Activated CD8-positive, alpha-beta memory T cell treated with anti-CD3 and anti-CD28 coated beads for 36 hours (primary cell): ENCODE results near the gene FHIT. TPM values are rescaled to one million over a fixed set of nuclear protein-coding genes. Genes with fewer than 3 reads are reported as not detected.

Experiments used
- CTCF ChIA-PET: fragments of 350-600 bp; sonication (Branson Sonifier 250); formaldehyde crosslinking; loops from one replicate; lab custom pipeline; 2021; ENCODE audit warnings: antibody characterized with exemption; lab: Charles Lee
- POLR2A ChIA-PET: fragments of 350-600 bp; sonication (Branson Sonifier 250); formaldehyde crosslinking; loops from one replicate; lab custom pipeline; 2021; ENCODE audit warnings: antibody characterized with exemption; lab: Charles Lee
- total RNA-seq, 2 experiments: library from RNA; stranded (reverse); gene quantifications; one replicate each; pipeline ENCODE4 v1.2.3, GENCODE V29; 2021

The FHIT gene
- total RNA-seq, 2 experiments from 2014 or later, result 5.0 to 5.7 TPM

DNA sequence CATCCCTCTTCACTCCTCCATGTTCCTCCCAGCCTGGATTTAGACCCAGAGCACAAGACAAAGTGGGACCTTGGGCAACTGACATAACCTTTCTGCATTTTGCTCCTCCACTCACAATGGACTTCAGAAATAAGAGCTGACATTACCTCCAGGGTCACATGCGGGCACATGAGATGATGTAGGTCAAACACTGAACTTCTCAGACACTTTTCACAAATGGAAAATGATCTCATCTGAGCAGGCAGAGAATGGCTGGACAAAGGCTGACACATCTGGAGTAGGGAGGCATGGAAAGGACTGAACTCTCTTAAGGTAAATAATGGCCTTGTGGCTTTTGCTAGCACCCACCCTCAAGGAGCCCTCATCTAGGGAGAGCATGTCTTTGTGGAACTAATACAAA lies 1352.2 kb downstream of the FHIT start:
- ChIA-PET POLR2A (no interaction called here), CTCF (no interaction called here)

GRCh38 chr3:59895972-59896371 lies 1355.3 kb downstream of the FHIT start:
- CTCF ChIA-PET, result no interaction called here
- POLR2A ChIA-PET, result no interaction called here

GRCh38 chr3:59894425-59895121 lies 1356.7 kb downstream of the FHIT start:
- CTCF ChIA-PET, result no interaction called here

GRCh38 chr3:59890639-59891038 lies 1360.6 kb downstream of the FHIT start:
- CTCF ChIA-PET, result no interaction called here
- POLR2A ChIA-PET, result no interaction called here

More at GRCh38 chr3:59894425-59895121, 1356.7 kb downstream of the FHIT start:
- POLR2A ChIA-PET, result no interaction called here

- ChIA-PET CTCF (no interaction called here), POLR2A (no interaction called here)
These were observed 1364.5 kb downstream of the FHIT start for GRCh38 chr3:59886790-59887189.

DNA sequence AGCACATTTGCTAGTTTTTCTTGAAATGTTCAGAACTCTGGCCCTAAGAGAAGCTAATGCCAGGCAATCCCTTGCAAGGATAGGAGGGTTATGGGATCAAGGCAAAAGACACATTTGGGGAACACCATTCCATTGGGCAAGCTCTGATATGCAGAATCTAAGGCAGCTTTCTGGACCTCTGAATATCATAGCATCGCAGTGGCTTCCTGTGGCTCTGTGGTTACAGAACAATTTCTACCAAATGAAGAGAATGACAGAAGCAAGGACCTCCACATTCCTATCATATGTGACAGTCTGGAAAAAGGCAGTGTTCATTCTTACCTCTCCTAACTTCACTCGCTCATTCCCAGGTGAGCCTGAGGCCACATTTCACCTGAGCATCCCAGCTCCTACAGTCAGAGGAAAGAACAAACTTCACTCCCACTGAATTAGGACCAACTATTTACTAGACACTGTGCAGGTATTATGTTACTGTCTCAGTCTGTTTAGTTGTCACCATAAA lies 1365.3 kb downstream of the FHIT start:
- POLR2A ChIA-PET, result no interaction called here
- CTCF ChIA-PET, result no interaction called here

DNA sequence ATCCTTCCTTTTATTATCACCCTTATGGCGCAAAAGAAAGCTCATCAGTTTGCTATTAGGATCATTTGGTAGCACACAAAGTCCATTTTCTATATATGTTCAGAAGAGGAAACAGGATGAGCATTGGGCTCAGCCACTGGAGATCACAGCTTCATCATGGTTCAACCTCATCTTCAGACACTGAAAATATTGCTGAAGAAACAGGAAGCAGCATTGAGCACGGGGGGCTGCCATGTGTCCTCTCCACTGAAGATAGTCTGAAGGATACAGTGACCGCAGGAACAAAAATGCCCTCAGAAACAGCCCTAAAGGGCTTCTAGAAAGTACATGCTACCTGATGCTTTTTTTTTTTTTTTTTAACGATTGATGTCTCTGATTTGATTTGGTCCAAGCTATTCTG lies 1366.2 kb downstream of the FHIT start:
- CTCF ChIA-PET, result interaction anchor here (0.7 to 1.9 kb wide), 2 partner anchors 27 to 232 kb away, joined by 3 to 4 read pairs; no protein-coding TSS in a partner anchor
- POLR2A ChIA-PET, result no interaction called here

DNA sequence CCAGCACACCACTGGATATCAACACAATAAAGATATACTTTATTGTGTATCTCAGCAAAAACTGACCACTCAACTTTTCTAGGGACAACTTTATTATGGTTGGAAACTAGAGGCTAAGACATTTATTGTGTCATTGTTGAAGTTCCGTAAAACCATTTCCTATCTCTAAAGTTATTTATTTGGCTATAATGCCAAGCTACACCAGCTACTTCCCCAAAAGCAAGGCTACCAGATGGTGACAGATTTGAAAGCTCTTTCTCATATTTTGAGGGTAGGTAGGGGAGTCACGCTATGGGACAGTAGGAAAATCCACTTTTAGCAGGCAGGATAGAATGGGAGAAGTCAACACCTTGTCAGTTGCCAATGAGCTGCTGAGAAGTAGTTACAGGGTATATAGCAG lies 1366.8 kb downstream of the FHIT start:
- CTCF ChIA-PET, result interaction anchor here (1.9 kb wide), 1 partner anchor 26 kb away, joined by 4 read pairs; no protein-coding TSS in a partner anchor
- POLR2A ChIA-PET, result no interaction called here

- ChIA-PET CTCF (no interaction called here), POLR2A (no interaction called here)
These were observed 1368.5 kb downstream of the FHIT start for GRCh38 chr3:59882746-59883145.

- ChIA-PET CTCF (no interaction called here), POLR2A (no interaction called here)
These were observed 1370.5 kb downstream of the FHIT start for GRCh38 chr3:59880717-59881116.

- ChIA-PET CTCF (no interaction called here), POLR2A (no interaction called here)
These were observed 1372.1 kb downstream of the FHIT start for GRCh38 chr3:59879031-59879581.

- ChIA-PET CTCF (no interaction called here), POLR2A (no interaction called here)
These were observed 1373.2 kb downstream of the FHIT start for GRCh38 chr3:59878038-59878427.

GRCh38 chr3:59877263-59878037 lies 1373.8 kb downstream of the FHIT start:
- ChIA-PET POLR2A (no interaction called here), CTCF (no interaction called here)

DNA sequence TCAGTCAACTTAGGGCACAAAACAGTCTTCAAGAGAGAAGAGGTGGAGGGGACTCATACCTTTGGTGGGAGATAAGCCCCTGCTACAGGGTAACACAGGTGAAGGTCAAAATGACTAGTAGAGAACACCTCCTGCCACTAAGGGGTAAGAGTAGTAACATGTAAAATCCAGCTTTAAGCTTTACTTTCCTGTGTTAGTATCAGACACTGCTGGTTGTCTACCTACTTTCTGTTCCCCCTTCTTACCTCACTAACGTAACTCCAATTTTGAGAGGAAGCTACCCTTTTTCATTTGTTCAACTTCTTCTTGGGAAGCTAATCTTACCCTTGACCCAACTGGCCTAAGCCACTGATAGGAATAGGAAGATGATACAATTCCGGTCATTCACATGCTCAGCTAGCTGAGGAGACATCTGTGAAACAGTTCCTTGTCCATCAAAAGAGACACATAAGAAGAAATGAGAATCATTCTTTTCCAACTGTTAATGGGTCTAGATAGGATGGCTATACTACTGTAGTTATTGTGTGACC lies 1374.7 kb downstream of the FHIT start:
- CTCF ChIA-PET, result no interaction called here
- POLR2A ChIA-PET, result no interaction called here

- ChIA-PET CTCF (no interaction called here), POLR2A (no interaction called here)
These were observed 1377.5 kb downstream of the FHIT start for GRCh38 chr3:59873576-59874230.

GRCh38 chr3:59872128-59872527 lies 1379.1 kb downstream of the FHIT start:
- POLR2A ChIA-PET, result no interaction called here
- CTCF ChIA-PET, result no interaction called here

- CTCF ChIA-PET, result interaction anchor here (1.3 kb wide), 1 partner anchor 10 kb away, joined by 5 read pairs; no protein-coding TSS in a partner anchor
- POLR2A ChIA-PET, result interaction anchor here (0.6 kb wide), 1 partner anchor 181 kb away, joined by 11 read pairs; no protein-coding TSS in a partner anchor
These were observed 1383.9 kb downstream of the FHIT start for GRCh38 chr3:59867185-59868002.

DNA sequence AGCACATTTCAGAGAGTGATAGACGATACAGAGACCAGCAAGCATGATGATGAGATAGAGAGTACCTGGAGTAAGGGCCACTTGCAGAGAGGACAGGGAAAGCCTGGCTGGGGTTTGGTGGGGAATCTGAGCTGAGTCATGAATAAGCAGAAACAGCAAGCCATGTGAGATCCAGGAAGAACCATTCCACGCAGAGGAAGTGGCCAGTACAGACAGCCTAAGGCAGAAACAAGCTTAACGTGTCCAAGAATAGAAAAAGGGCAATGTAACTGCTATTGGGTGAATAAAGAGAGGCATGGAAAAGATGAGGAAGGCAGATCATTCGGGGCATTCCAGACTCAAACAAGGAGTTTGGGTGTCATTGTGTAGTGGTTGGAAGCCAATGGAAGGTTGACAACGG lies 1385.2 kb downstream of the FHIT start:
- POLR2A ChIA-PET, result no interaction called here
- CTCF ChIA-PET, result no interaction called here

- CTCF ChIA-PET, result no interaction called here
- POLR2A ChIA-PET, result no interaction called here
These were observed 1385.9 kb downstream of the FHIT start for GRCh38 chr3:59865351-59865750.
